ENCODE results near the gene C2CD5. TPM values are rescaled to one million over a fixed set of nuclear protein-coding genes. Genes with fewer than 3 reads are reported as not detected.
"Not testable (repeated sequence)": the region's sequence is repeated elsewhere in the genome, so short reads cannot be mapped to it uniquely, and the experiment has no call there.

C2CD5 gene
- total RNA-seq, 1 donor from 2014 or later = 115 TPM

- Mint-ChIP-seq H3K4me1 (ENCODE audit: low read depth) (peaks cover 6% of the 10 kb centered on the region), H3K27me3 (no peaks in the 10 kb centered on the region), H3K36me3 (ENCODE audit: insufficient read depth) (peaks cover 10% of the 10 kb centered on the region), H3K27ac (no peak overlapping the region), H3K9me3 (ENCODE audit: low read depth) (no peaks in the 10 kb centered on the region), H3K4me3 (ENCODE audit: low read depth) (no peak overlapping the region)
- TF ChIP-seq CTCF (IDR thresholded peaks at IDR 0.05; ENCODE audit: unreplicated experiment) = no peak
- no peak for DNase-seq (ENCODE audit: low spot score, unreplicated experiment)
These were observed 85.9 kb downstream of the C2CD5 start for GRCh38 chr12:22458298-22458937.

GRCh38 chr12:22457085-22457484 lies 87.3 kb downstream of the C2CD5 start:
- no peak overlapping the region for H3K4me3 Mint-ChIP-seq (ENCODE audit: low read depth)
- DNase-seq (ENCODE audit: low spot score, unreplicated experiment) = no peak
- H3K9me3 Mint-ChIP-seq (ENCODE audit: low read depth) = no peaks in the 10 kb centered on the region
- no peaks in the 10 kb centered on the region for H3K27me3 Mint-ChIP-seq
- H3K4me1 Mint-ChIP-seq (ENCODE audit: low read depth) = peaks cover 4% of the 10 kb centered on the region
- peaks cover 12% of the 10 kb centered on the region for H3K36me3 Mint-ChIP-seq (ENCODE audit: insufficient read depth)
- no peak overlapping the region for H3K27ac Mint-ChIP-seq
- no peak for TF ChIP-seq CTCF (IDR thresholded peaks at IDR 0.05; ENCODE audit: unreplicated experiment)

GRCh38 chr12:22453511-22453910 lies 90.8 kb downstream of the C2CD5 start:
- TF ChIP-seq CTCF (IDR thresholded peaks at IDR 0.05; ENCODE audit: unreplicated experiment) = no peak
- peaks cover 8% of the 10 kb centered on the region for H3K4me1 Mint-ChIP-seq (ENCODE audit: low read depth)

GRCh38 chr12:22447223-22447622 lies 97.1 kb downstream of the C2CD5 start:
- Mint-ChIP-seq H3K4me1 (ENCODE audit: low read depth) (peaks cover 6% of the 10 kb centered on the region), H3K27ac (no peak overlapping the region), H3K9me3 (ENCODE audit: low read depth) (no peaks in the 10 kb centered on the region), H3K36me3 (ENCODE audit: insufficient read depth) (peaks cover 12% of the 10 kb centered on the region), H3K27me3 (no peaks in the 10 kb centered on the region), H3K4me3 (ENCODE audit: low read depth) (no peak overlapping the region)
- DNase-seq (ENCODE audit: low spot score, unreplicated experiment) = no peak
- TF ChIP-seq CTCF (IDR thresholded peaks at IDR 0.05; ENCODE audit: unreplicated experiment) = no peak

More at GRCh38 chr12:22453511-22453910, 90.8 kb downstream of the C2CD5 start:
- no peak overlapping the region for H3K27ac Mint-ChIP-seq
- H3K27me3 Mint-ChIP-seq = no peaks in the 10 kb centered on the region
- no peak overlapping the region for H3K4me3 Mint-ChIP-seq (ENCODE audit: low read depth)
- H3K9me3 Mint-ChIP-seq (ENCODE audit: low read depth) = no peaks in the 10 kb centered on the region
- H3K36me3 Mint-ChIP-seq (ENCODE audit: insufficient read depth) = peaks cover 20% of the 10 kb centered on the region
- DNase-seq (ENCODE audit: low spot score, unreplicated experiment) = no peak

GRCh38 chr12:22444317-22444665 lies 100.1 kb downstream of the C2CD5 start:
- not testable (repeated sequence) for H3K27ac Mint-ChIP-seq; H3K4me1 Mint-ChIP-seq (ENCODE audit: low read depth); H3K9me3 Mint-ChIP-seq (ENCODE audit: low read depth); H3K36me3 Mint-ChIP-seq (ENCODE audit: insufficient read depth); DNase-seq (ENCODE audit: low spot score, unreplicated experiment); H3K4me3 Mint-ChIP-seq (ENCODE audit: low read depth); H3K27me3 Mint-ChIP-seq

All from progenitor cell of endocrine pancreas (in vitro differentiated cells).